ENCODE measurements around the gene APOO. TPM values are rescaled to one million over a fixed set of nuclear protein-coding genes. Genes with fewer than 3 reads are reported as not detected.

Gene APOO
- total RNA-seq, 4 donors from 2014 or later, result 2.4 to 7.2 (median 5.3) TPM

DNA sequence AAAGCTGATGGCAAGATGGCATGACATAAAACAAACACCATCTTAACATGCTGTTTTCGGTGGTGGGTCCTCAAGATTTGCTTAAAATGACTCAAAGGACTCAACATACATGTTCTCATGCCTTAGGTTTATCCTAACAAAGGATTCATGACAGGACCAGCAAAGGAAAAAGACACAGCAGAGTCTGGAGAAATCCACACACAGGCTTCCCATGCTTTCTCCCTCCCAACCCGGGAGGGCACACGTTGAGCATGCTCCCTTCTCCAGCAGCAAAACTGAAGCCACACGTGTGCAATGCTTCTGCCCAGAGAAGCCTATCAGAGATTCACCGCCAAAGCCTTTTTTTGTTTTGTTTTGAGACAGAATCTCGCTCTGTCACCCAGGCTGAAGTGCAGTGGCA, 84.9 kb downstream of the APOO start:
- TF ChIP-seq, protein P1, sequence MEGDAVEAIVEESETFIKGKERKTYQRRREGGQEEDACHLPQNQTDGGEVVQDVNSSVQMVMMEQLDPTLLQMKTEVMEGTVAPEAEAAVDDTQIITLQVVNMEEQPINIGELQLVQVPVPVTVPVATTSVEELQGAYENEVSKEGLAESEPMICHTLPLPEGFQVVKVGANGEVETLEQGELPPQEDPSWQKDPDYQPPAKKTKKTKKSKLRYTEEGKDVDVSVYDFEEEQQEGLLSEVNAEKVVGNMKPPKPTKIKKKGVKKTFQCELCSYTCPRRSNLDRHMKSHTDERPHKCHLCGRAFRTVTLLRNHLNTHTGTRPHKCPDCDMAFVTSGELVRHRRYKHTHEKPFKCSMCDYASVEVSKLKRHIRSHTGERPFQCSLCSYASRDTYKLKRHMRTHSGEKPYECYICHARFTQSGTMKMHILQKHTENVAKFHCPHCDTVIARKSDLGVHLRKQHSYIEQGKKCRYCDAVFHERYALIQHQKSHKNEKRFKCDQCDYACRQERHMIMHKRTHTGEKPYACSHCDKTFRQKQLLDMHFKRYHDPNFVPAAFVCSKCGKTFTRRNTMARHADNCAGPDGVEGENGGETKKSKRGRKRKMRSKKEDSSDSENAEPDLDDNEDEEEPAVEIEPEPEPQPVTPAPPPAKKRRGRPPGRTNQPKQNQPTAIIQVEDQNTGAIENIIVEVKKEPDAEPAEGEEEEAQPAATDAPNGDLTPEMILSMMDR (IDR thresholded peaks at IDR 0.05; ENCODE audit: low read depth), result no peak

GRCh38 chrX:23822397-23822796, 85.3 kb downstream of the APOO start:
- TF ChIP-seq, protein P1 (IDR thresholded peaks at IDR 0.05; ENCODE audit: low read depth), result no peak

GRCh38 chrX:23821847-23822246, 85.9 kb downstream of the APOO start:
- TF ChIP-seq, protein P1 (IDR thresholded peaks at IDR 0.05; ENCODE audit: low read depth), result no peak

- TF ChIP-seq, protein P1 (IDR thresholded peaks at IDR 0.05; ENCODE audit: low read depth), result no peak
These were observed 87.4 kb downstream of the APOO start for GRCh38 chrX:23820235-23820782.

DNA sequence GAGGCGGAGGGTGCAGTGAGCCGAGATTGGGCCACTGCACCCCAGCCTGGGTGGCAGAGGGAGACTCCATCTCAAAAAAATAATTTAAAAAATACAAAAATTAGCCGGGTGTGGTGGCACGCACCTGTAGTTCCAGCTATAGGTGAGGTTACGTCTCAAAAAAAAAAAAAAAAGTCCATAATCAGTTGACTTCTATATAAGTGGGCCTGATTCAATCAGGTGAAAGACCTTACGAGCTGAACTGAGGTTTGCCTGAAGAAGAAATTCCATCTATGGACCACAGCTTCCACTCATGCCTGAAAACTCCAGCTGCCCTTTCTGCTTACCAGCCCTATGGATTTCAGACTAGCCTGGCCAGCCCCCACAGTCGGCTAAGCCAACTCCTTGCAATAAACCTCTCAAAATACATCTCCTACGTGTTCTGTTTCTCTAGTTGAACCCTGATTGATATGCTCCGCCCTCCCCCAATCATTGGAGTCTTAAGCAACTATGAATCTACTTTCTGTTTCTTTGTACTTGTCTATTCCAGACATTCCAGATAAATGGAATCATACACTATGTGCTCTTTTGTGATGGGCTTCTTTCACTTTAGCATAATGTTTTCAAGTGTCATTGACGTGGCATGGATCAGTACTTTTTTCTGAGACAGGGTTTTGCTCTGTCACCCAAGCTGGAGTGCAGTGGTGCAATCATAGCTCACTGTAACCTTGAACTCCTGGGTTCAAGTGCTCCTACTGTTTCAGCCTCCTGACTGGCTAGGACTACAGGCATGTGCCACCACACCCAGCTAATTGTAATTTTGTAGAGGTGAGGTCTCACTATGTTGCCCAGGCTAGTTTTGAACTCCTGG, 88.1 kb downstream of the APOO start:
- TF ChIP-seq, protein P1 (IDR thresholded peaks at IDR 0.05; ENCODE audit: low read depth), result no peak

- TF ChIP-seq, protein P1 (IDR thresholded peaks at IDR 0.05; ENCODE audit: low read depth), result no peak
These were observed 89.8 kb downstream of the APOO start for GRCh38 chrX:23817979-23818336.

DNA sequence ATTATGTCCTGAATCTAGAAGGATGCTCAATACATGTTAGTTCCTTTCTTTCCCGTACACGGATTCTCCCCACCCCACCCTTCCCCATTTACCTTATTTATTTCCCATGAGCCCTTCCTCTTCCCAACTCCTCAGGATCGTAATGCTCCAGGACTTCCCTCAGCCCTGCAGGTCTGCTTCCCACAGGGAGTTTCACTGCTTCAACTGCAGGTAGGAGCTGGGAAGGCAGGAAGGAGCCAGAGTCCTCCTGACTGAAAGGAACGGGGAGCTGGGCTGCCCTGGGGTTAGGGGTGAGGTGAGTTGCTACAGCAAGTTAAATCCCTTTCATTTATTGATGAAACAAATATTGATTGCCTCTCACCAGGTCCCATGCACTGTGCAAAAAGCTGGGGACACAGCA, 91.6 kb downstream of the APOO start:
- TF ChIP-seq, protein P1 (IDR thresholded peaks at IDR 0.05; ENCODE audit: low read depth), result no peak
